ENCODE data around the gene CHRFAM7A.
"Not testable (repeated sequence)": the region's sequence is repeated elsewhere in the genome, so short reads cannot be mapped to it uniquely, and the experiment has no call there.

Gene CHRFAM7A

GRCh38 chr15:30321063-30321462 lies 72.3 kb downstream of the CHRFAM7A start:
- not testable (repeated sequence) for DNase-seq (ENCODE audit: low read depth in 2 of 2)

- DNase-seq (ENCODE audit: low read depth in 2 of 2): not testable (repeated sequence)
Observed at GRCh38 chr15:30315704-30316103, 77.6 kb downstream of the CHRFAM7A start.

GRCh38 chr15:30310575-30310974 lies 82.8 kb downstream of the CHRFAM7A start:
- not testable (repeated sequence) for DNase-seq (ENCODE audit: low read depth in 2 of 2)

Data from stimulated activated CD4-positive, alpha-beta T cell treated with anti-CD3 and anti-CD28 coated beads, Interleukin-4, amount 100 ng/mL, for 48 hours (primary cell).